SJCRH30 (cell line): ENCODE data around the gene NDOR1. TPM values are rescaled to one million over a fixed set of nuclear protein-coding genes. Genes with fewer than 3 reads are reported as not detected.
"Not testable (repeated sequence)": the region's sequence is repeated elsewhere in the genome, so short reads cannot be mapped to it uniquely, and the experiment has no call there.

ENCODE experiments used
- DNase-seq, 2 experiments: peaks; one replicate each; pipeline ENCODE4 v3.0.0-alpha.2; 2015 to 2020
- H3K27ac ChIP-seq: fragments of 250-450 bp; sonication (Bioruptor Pico); 2 replicates; pipeline ENCODE4 v1.5.1; 2020; ENCODE audit warnings: mild to moderate bottlenecking, moderate library complexity
- H3K27me3 ChIP-seq: fragments of 250-450 bp; sonication (Bioruptor Pico); 2 replicates; pipeline ENCODE4 v1.5.1; 2020; ENCODE audit warnings: mild to moderate bottlenecking, moderate library complexity
- H3K36me3 ChIP-seq: fragments of 250-450 bp; sonication (Bioruptor Pico); 2 replicates; pipeline ENCODE4 v1.5.1; 2020; ENCODE audit warnings: mild to moderate bottlenecking, moderate library complexity
- H3K4me1 ChIP-seq: fragments of 250-450 bp; sonication (Bioruptor Pico); 2 replicates; pipeline ENCODE4 v1.5.1; 2020; ENCODE audit warnings: mild to moderate bottlenecking, moderate library complexity
- H3K4me3 ChIP-seq: fragments of 250-450 bp; sonication (Bioruptor Pico); 2 replicates; pipeline ENCODE4 v1.5.1; 2020; ENCODE audit warnings: mild to moderate bottlenecking, moderate library complexity
- H3K9me3 ChIP-seq: fragments of 250-450 bp; sonication (Bioruptor Pico); replicated peaks from 2 replicates; pipeline ENCODE4 v1.5.1; 2020; ENCODE audit warnings: mild to moderate bottlenecking, moderate library complexity
- total RNA-seq: library from RNA; depleted of rRNA; stranded (reverse); fragments of >200 nt; shearing (Covaris generic); gene quantifications from 2 replicates; pipeline ENCODE4 v1.2.3, GENCODE V29; 2014

The NDOR1 gene
- total RNA-seq, 1 experiment from 2014 or later: 17.2 TPM

DNA sequence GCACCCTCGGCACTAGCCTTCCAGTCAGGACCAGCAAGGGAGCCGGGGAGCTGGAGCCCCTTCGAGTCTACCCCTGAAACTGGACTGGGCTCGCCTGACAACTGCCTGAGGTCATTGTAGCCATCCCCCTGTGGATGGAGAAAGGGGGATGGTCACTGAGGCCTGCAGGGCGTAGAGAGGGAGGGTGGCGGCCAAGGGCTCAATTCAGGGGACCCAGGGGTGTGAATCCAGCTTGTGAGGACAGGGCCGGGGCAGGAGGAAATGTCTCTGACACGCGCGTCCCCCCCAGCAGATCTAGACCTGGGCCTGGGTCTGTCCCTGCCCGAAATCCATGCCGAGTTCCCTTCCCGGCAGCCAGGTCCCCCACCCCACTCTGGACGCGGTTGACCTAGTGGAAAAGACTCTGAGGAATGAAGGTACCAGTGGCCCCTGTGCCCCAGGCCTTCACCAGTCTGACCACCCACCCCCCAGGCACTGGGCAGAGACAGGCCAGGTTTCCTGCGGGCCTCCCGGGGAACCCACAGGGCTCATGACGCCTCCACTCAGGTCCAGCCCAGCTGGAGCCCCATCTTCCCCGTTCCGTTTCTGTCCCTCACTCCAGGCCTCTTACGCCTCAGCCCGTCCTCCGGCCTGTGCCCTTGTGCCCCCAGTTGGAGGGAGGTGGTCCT is 26.0 kb downstream of the NDOR1 start:
- Histone ChIP-seq H3K4me1 (peaks cover 17% of the 10 kb centered on the region), H3K4me3 (no peak overlapping the region), H3K27me3 (peaks cover 25% of the 10 kb centered on the region), H3K9me3 (no peaks in the 10 kb centered on the region), H3K27ac (no peak overlapping the region), H3K36me3 (no peaks in the 10 kb centered on the region)
- no peak for DNase-seq

DNA sequence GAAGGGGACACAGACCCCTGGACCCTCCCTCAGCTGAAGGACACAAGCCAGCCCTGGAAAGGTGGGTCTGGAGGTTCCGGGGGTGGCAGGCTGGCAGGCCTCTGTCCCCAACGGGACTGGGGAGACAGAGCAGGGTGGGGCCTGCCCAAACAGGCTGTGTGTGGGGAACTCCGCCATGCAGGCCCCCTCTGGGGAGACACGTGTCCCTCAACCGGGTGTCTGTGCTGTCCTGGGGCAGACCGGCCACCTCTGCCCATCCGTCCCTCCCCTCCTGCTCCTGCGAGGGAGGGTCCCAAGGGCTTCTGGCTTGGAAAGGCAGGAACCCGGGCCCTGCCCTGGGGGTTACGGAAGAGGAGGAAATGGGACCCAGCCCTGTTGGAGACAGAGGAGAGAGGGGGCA is 26.6 kb downstream of the NDOR1 start:
- H3K4me1 ChIP-seq: peaks cover 17% of the 10 kb centered on the region

DNA sequence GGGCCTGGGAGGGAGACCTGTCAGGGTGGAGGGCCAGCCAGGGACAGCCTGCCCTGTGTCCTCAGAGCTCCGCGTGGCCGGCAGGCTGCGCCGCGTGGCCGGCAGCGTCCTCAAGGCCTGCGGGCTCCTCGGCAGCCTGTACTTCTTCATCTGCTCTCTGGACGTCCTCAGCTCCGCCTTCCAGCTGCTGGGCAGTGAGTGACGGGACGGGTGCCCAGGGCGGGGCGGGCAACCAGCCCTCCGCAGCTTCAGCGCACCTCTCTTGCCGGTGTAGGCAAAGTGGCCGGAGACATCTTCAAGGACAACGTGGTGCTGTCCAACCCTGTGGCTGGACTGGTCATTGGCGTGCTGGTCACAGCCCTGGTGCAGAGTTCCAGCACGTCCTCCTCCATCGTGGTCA is 27.0 kb downstream of the NDOR1 start:
- Histone ChIP-seq H3K4me3 (no peak overlapping the region), H3K9me3 (no peaks in the 10 kb centered on the region), H3K36me3 (no peaks in the 10 kb centered on the region), H3K27ac (no peak overlapping the region), H3K4me1 (peaks cover 18% of the 10 kb centered on the region), H3K27me3 (peaks cover 25% of the 10 kb centered on the region)
- no peak for DNase-seq

More for the DNA sequence above, 26.6 kb downstream of the NDOR1 start:
- no peak overlapping the region for H3K27ac ChIP-seq
- no peaks in the 10 kb centered on the region for H3K9me3 ChIP-seq
- DNase-seq: no peak
- H3K27me3 ChIP-seq: peaks cover 25% of the 10 kb centered on the region
- no peaks in the 10 kb centered on the region for H3K36me3 ChIP-seq
- H3K4me3 ChIP-seq: no peak overlapping the region

DNA sequence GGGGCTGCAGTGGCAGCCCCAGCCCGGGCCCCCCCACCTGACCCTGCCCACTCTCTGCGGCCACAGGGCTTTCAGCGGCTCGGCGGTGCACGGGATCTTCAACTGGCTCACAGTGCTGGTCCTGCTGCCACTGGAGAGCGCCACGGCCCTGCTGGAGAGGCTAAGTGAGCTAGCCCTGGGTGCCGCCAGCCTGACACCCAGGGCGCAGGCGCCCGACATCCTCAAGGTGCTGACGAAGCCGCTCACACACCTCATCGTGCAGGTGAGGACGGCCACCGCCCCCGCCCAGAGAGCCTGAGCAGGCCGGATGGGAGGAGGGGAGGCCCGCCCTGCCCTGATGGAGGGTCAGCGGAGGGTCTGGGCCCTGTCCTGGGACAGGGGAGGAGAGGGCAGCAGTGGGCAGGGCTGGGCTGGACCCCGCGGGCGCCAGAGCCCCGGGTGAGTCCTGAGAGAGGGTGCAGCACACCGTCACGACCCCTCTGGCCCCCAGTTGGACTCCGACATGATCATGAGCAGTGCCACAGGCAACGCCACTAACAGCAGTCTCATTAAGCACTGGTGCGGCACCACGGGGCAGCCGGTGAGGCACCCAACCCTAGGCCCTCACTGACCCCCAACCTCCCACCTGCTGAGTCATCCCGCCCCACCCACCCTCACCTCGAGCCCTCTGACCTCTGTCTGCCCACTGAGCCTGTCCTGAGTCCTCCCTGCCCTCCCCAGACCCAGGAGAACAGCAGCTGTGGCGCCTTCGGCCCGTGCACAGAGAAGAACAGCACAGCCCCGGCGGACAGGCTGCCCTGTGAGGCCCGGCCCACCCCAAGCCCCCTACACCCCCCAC is 27.9 kb downstream of the NDOR1 start:
- Histone ChIP-seq H3K36me3 (no peaks in the 10 kb centered on the region), H3K4me3 (no peak overlapping the region), H3K27me3 (peaks cover 22% of the 10 kb centered on the region), H3K27ac (no peak overlapping the region), H3K9me3 (no peaks in the 10 kb centered on the region), H3K4me1 (peaks cover 26% of the 10 kb centered on the region)
- DNase-seq: no peak

DNA sequence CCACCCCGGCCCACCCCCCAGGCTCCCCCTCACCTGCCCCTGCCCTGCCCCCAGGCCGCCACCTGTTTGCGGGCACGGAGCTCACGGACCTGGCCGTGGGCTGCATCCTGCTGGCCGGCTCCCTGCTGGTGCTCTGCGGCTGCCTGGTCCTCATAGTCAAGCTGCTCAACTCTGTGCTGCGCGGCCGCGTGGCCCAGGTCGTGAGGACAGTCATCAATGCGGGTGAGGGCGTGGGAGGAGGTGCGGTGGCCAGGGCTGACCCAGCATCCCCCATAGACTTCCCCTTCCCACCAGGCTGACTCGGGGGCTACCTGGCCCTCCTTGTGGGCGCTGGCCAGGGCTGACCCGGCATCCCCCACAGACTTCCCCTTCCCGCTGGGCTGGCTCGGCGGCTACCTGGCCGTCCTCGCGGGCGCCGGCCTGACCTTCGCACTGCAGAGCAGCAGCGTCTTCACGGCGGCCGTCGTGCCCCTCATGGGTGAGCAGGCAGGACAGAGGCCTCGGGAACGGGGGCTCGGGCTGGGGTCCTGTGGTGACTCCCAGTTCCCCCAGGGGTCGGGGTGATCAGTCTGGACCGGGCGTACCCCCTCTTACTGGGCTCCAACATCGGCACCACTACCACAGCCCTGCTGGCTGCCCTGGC is 28.7 kb downstream of the NDOR1 start:
- Histone ChIP-seq H3K27me3 (peaks cover 14% of the 10 kb centered on the region), H3K4me1 (peaks cover 34% of the 10 kb centered on the region), H3K4me3 (no peak overlapping the region), H3K36me3 (no peaks in the 10 kb centered on the region), H3K27ac (no peak overlapping the region), H3K9me3 (no peaks in the 10 kb centered on the region)
- DNase-seq: no peak

DNA sequence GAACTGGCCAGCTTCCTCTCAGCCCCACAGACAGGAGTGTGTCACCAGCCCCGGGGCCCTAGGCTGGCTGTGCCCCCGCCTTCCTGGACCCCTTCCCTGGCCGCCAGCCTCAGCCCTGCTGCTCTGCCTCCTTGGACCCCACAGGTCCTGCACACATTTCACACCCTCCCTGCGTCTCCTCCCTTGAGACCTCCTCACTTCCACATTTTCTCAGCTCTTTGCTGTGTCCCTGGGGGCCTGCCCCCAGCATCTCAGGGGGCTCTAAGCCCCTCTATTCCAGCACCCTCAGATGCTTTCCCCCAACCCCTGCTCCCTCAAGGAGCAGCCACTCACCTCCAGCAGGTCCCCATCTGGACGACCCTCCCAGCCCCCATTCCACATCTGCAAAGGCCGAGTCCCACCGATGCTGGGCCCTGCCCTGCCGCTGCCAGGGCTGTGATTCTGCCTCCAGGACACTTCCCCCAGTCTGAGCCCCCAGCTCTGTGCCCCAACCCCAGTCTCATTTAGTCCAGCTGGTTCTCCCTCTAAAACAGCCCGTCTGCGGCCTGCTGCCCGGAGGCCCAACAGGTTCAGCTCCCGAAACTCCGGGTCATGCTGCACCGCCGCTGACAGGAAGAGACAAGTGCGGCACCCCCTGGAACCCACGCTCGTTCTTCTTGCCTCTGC is 29.4 kb downstream of the NDOR1 start:
- no peak for DNase-seq
- Histone ChIP-seq H3K27ac (no peak overlapping the region), H3K27me3 (peaks cover 8% of the 10 kb centered on the region; the same call in 1 of the 2 replicates), H3K9me3 (no peaks in the 10 kb centered on the region), H3K4me1 (peaks cover 35% of the 10 kb centered on the region), H3K4me3 (no peak overlapping the region), H3K36me3 (no peaks in the 10 kb centered on the region)

DNA sequence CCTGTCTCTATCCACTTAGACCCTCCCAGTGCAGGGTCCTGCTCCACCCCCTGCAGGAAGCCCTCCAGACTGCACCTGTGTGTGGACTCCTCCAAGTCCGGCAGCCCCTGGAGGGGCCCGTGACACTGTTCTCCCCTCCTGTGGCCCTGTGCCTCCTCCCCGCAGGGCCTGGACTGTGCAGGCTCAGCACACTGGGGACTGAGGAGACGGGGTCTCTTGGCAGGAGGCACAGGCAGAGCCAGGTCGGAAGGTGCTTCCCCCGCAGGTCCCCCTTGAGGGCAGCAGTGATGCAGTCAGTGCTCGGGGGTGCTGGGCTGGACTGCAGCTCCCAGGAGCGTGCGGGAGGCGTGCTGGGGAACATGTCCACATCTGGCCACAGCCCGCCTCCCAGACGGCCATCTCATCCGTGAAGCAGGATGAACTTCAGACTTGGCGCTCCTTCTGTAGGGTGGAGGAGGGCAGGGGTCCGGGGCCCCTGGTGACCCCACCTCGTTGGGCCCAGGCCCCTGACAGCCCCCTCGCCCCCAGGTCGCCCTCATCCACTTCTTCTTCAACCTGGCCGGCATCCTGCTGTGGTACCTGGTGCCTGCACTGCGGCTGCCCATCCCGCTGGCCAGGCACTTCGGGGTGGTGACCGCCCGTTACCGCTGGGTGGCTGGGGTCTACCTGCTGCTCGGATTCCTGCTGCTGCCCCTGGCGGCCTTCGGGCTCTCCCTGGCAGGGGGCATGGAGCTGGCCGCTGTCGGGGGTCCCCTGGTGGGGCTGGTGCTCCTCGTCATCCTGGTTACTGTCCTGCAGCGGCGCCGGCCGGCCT is 30.1 kb downstream of the NDOR1 start:
- Histone ChIP-seq H3K9me3 (no peaks in the 10 kb centered on the region), H3K27ac (no peak overlapping the region), H3K36me3 (no peaks in the 10 kb centered on the region), H3K4me1 (peaks cover 35% of the 10 kb centered on the region), H3K4me3 (no peak overlapping the region), H3K27me3 (peaks cover 1% of the 10 kb centered on the region; the same call in 1 of the 2 replicates)
- DNase-seq: no peak

DNA sequence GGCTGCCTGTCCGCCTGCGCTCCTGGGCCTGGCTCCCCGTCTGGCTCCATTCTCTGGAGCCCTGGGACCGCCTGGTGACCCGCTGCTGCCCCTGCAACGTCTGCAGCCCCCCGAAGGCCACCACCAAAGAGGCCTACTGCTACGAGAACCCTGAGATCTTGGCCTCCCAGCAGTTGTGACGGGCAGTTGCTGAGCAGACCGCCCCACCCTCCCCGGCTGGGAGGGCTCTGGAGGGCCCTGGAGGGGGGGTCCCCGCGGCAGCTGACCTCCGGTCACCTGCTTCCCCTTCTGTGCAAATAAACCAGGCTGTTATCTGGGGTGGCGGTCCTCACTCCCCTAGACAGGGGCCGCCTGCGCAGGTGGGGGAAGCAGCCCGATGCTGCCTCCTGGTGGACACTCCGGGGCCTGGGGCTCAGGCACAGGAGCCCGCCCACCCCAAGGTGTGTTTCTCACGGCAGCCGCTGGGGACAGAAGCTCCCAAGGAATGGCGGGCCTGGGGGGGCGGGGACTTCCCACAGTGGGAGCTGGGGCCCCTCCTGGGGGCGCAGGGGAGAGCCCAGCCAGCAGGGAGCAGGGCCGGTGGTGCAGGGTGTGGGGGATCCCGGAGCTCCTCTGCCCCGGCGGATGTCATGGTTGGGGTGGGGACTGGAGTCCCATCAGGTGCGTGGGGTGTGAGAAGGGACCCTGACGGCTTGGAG is 30.9 kb downstream of the NDOR1 start:
- H3K4me1 ChIP-seq: peaks cover 35% of the 10 kb centered on the region
- no peak overlapping the region for H3K4me3 ChIP-seq
- peak; percentile 92 to 96 for DNase-seq
- no peaks in the 10 kb centered on the region; the same call in 1 of the 2 replicates for H3K27me3 ChIP-seq
- H3K27ac ChIP-seq: no peak overlapping the region; the same call in 1 of the 2 replicates
- H3K36me3 ChIP-seq: no peaks in the 10 kb centered on the region
- no peaks in the 10 kb centered on the region for H3K9me3 ChIP-seq

DNA sequence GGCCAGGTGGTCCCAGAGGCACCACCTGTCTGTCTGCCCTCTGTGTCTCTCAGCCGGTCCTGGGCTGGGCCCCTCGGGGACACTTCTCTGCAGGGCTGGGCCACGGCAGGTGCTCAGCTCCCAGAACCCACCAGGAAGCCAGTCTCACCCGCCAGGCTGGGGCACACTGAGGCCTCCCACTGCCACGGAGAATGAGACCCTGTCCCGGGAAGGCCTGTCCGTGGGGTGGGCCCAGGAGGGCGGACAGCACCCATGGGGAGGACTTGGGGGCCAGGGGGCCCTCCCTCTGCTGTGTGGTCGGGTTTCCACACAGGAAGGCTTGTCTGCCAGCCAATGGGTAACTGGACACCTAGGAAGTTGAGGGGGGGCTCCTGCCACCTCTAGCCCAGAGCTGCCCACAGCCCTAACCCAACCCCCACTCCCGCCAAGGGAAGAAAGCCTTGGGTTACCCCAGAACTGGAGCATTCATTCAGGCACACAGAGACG is 31.5 kb downstream of the NDOR1 start:
- peak overlapping the region; percentile 64 for H3K27ac ChIP-seq
- H3K36me3 ChIP-seq: peaks cover 4% of the 10 kb centered on the region
- peak; percentile 53 to 71 for DNase-seq
- H3K4me3 ChIP-seq: no peak overlapping the region
- no peaks in the 10 kb centered on the region; the same call in 1 of the 2 replicates for H3K27me3 ChIP-seq
- H3K9me3 ChIP-seq: no peaks in the 10 kb centered on the region
- peaks cover 35% of the 10 kb centered on the region for H3K4me1 ChIP-seq

DNA sequence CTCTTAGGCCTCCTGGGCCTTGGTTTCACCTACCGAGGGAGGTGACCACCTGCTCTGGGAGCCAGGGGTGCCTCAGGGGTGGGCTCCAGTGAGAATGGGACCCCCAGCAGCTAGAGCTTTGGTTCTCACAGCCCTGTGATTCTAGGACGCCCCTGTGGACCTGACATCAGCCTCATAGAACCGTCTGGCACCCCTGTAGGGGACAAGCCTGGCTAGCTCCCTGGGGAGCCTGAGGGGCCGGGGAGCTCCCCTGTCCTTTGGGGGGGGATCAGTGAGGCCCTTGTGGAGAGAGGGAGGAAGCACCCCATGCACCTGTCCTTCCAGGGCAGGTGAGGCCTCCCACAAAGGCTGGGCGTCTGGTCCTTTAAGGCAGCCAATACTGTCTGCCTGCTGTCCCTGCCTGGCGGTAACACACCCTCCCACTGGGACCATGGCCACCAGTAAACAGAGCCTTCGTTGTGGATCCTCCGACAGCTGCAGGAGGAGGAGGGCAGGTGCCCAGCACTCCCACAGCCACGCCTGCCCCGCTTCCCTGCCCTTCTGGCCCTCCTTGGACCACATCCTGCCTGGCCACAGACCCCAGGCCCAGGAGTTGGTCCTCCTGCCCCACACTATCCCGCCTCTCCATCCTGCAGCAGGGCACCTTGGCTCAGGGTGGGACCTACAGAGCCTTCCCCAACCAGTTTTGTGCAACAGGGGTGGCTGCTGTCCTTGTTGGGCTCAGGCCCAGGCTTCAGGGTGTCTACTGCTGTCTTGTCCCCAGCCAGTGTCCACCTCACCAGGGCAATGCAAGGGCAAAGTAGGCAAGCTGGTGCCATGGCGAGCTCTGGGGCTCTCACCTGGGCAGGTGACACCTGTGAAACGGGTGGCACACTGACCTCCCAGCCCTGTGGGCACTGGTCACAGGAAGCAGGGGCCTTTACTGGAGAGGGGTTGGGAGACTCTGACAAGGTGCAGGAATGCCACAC is 32.5 kb downstream of the NDOR1 start:
- Histone ChIP-seq H3K4me1 (peaks cover 40% of the 10 kb centered on the region), H3K9me3 (no peaks in the 10 kb centered on the region)
- peak; percentile 93 to 94 for DNase-seq

DNA sequence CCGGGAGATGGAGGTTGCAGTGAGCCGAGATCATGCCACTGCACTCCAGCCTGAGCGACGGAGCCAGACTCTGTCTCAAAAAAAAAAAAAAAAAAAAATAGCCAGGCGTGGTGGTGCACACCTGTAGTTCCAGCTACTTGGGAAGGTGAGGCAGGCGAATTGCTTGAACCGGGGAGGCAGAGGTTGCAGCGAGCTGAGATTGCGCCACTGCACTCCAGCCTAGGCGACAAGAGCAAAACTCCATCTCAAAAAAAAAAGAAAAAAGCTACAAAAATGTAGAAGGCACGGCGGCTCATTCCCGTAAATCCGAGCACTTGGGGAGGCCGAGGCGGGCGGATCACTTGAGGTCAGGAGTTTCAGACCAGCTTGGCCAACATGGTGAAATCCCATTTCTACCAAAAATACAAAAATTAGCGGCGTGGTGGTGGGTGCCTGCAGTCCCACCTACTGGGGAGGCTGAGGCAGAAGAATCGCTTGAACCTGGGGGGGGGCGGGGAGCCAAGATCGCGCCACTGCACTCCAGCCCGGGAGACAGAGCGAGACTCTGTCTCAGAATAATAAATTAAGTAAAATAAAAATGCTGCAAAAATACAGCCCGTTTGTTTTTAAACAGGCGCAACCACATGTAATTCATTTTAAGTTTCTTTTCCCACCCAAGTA is 34.2 kb downstream of the NDOR1 start:
- H3K27me3 ChIP-seq, H3K9me3 ChIP-seq, DNase-seq: not testable (repeated sequence)
- peaks cover 23% of the 10 kb centered on the region for H3K36me3 ChIP-seq
- peaks cover 41% of the 10 kb centered on the region for H3K4me1 ChIP-seq
- H3K4me3 ChIP-seq: peak overlapping the region; percentile 63
- H3K27ac ChIP-seq: peak overlapping the region; percentile 88

More for the DNA sequence above, 32.5 kb downstream of the NDOR1 start:
- no peak overlapping the region for H3K4me3 ChIP-seq
- no peaks in the 10 kb centered on the region for H3K27me3 ChIP-seq
- peaks cover 15% of the 10 kb centered on the region for H3K36me3 ChIP-seq
- H3K27ac ChIP-seq: peak overlapping the region; percentile 64

DNA sequence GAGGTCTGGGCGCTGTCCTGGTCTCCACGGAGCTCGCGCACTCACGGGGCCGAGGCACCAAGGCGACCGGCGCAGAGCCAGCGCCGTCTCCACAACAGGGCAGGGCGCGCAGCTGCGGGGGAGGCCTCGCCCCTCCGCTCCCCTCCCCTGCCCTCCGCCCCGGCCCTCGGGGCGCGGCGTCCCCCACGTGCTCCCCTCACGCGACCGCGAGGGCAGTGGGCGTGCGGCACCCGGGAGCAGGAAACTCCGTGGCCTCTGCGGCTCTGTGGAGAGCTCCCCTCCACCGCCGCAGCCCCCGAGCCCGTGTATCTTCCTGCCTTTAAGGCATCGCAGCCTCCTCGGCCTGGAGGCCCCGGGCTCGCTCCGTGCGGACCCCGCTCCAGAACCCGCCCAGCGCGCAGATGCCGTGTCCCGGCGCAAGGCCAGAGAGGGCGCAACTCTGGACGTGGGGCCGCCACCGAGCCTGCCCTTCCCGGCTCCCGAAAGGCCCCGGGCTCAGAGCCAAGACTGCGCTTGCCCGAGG is 34.9 kb downstream of the NDOR1 start:
- H3K27ac ChIP-seq: peak overlapping the region; percentile 88
- no peaks in the 10 kb centered on the region for H3K9me3 ChIP-seq
- H3K4me1 ChIP-seq: peaks cover 41% of the 10 kb centered on the region
- H3K4me3 ChIP-seq: peak overlapping the region; percentile 63
- H3K36me3 ChIP-seq: peaks cover 23% of the 10 kb centered on the region
- peak; percentile 81 to 82 for DNase-seq
- no peaks in the 10 kb centered on the region for H3K27me3 ChIP-seq
